ENCODE measurements around the gene GRIK5.
"Not testable (repeated sequence)": the region's sequence is repeated elsewhere in the genome, so short reads cannot be mapped to it uniquely, and the experiment has no call there.

GRIK5 gene

DNA sequence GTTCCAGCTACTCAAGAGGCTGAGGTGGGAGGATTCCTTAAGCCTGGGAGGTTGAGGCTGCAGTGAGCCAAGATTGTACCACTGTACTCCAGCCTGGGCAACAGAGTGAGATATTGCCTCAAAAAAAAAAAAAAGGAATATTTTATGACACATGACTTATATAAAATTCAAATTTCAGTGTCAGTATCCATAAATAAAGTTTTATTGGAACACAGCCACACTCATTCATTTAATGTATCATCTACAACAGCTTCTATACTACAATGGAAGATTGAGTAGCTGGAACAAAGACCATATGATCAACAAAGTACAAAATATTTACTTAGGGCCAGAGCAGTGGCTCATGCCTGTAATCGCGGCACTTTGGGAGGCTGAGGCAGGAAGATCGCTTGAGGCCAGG lies 57.3 kb downstream of the GRIK5 start:
- H3K9me3 ChIP-seq (ENCODE audit: control insufficient read depth, low read length); H3K79me1 ChIP-seq (replicated peaks; ENCODE audit: low read length, poor library complexity, severe bottlenecking); H3K9ac ChIP-seq (ENCODE audit: low read length); H3K18ac ChIP-seq (ENCODE audit: low read depth in 1 of 2, low read length in 2 of 2); H2BK120ac ChIP-seq (ENCODE audit: low read depth, low read length); H3K27ac ChIP-seq (ENCODE audit: low read length, poor library complexity, severe bottlenecking); H3K4me1 ChIP-seq (ENCODE audit: control insufficient read depth, insufficient read depth, low read depth, low read length); H3K4me3 ChIP-seq (ENCODE audit: insufficient read depth in 1 of 2, low read depth in 1 of 2, low read length in 2 of 2); H4K8ac ChIP-seq (ENCODE audit: low read length); H3K4ac ChIP-seq (ENCODE audit: low read depth in 1 of 2, low read length in 2 of 2); H2BK15ac ChIP-seq (ENCODE audit: low read depth, poor library complexity, severe bottlenecking); H3K23ac ChIP-seq (ENCODE audit: low read length in 2 of 2); H3K4me2 ChIP-seq (ENCODE audit: low read length, poor library complexity, severe bottlenecking); DNase-seq; H2BK5ac ChIP-seq (ENCODE audit: low read depth, low read length, poor library complexity, severe bottlenecking); H2AK5ac ChIP-seq (ENCODE audit: low read length, severe bottlenecking); H2BK12ac ChIP-seq (ENCODE audit: low read length in 2 of 2); H3K14ac ChIP-seq (ENCODE audit: low read length in 2 of 2); H2AFZ ChIP-seq (ENCODE audit: low read depth, low read length); H3K36me3 ChIP-seq (ENCODE audit: control insufficient read depth in 1 of 2, insufficient read depth in 2 of 2, low read depth in 1 of 2, low read length in 2 of 2); H4K91ac ChIP-seq (ENCODE audit: low read length); H3K27me3 ChIP-seq (ENCODE audit: control insufficient read depth in 1 of 2, insufficient read depth in 1 of 2, low read length in 2 of 2): not testable (repeated sequence)
- WGBS = 95% methylated on average over 3 of the region's 3 CpGs

DNA sequence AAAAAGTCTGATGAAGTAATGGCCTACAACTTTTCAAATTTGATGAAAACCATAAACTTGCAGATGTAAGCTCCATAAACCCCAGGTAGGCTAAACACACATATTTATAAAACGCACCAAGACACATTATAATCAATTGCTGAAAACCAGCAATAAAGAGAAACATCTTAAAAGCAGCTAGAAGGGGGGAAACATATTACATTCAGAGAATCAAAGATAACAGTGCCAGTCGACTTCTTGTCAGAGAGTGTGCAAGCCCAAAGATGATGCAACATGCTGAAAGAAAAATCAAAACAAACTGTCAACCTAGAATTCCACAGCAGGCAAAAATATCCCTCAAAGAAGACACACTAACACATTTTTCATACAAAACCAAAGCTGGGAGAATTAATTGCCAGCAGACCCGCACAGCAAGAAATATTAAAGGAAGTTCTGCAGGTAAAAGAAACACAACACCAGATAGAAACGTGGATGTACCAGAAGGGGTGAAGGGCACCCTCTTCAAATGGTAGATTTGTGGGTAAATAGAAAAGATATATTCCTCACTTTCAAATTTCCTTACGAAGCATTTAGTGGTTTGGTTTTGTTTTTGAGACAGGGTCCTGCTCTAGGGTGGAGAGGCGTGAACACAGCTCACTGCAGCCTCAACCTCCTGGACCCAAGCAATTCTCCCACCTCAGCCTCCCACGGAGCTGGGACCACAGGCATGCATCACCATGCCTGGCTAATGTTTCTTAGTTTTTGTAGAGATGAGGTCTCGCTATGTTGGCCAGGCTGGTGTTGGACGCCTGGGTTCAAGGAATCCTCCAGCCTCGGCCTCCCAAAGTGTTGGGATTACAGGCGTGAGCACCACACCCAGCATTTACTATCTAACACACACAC lies 59.5 kb downstream of the GRIK5 start:
- peak overlapping the region; percentile 7 for H4K91ac ChIP-seq (ENCODE audit: low read length)
- no peak overlapping the region for H3K27ac ChIP-seq (ENCODE audit: low read length, poor library complexity, severe bottlenecking)
- no peaks in the 10 kb centered on the region for H3K79me1 ChIP-seq (replicated peaks; ENCODE audit: low read length, poor library complexity, severe bottlenecking)
- WGBS = 77% methylated on average over 6 of the region's 11 CpGs
- H3K4me3 ChIP-seq (ENCODE audit: insufficient read depth in 1 of 2, low read depth in 1 of 2, low read length in 2 of 2) = no peak overlapping the region
- DNase-seq = peak; percentile 27
- no peak overlapping the region for H2BK12ac ChIP-seq (ENCODE audit: low read length in 2 of 2)
- H3K27me3 ChIP-seq (ENCODE audit: control insufficient read depth in 1 of 2, insufficient read depth in 1 of 2, low read length in 2 of 2) = peaks cover 12 to 16% of the 10 kb centered on the region in 2 experiments
- peak overlapping the region; percentile 60 for H4K8ac ChIP-seq (ENCODE audit: low read length)
- H2BK120ac ChIP-seq (ENCODE audit: low read depth, low read length) = no peak overlapping the region
- no peak overlapping the region for H2BK5ac ChIP-seq (ENCODE audit: low read depth, low read length, poor library complexity, severe bottlenecking)
- peak overlapping the region in 1 of 2 experiments; percentile 11 for H3K18ac ChIP-seq (ENCODE audit: low read depth in 1 of 2, low read length in 2 of 2)
- H3K14ac ChIP-seq (ENCODE audit: low read length in 2 of 2) = no peak overlapping the region
- H2AK5ac ChIP-seq (ENCODE audit: low read length, severe bottlenecking) = no peak overlapping the region
- H3K4ac ChIP-seq (ENCODE audit: low read depth in 1 of 2, low read length in 2 of 2) = no peak overlapping the region
- no peak overlapping the region for H3K23ac ChIP-seq (ENCODE audit: low read length in 2 of 2)
- H3K36me3 ChIP-seq (ENCODE audit: control insufficient read depth in 1 of 2, insufficient read depth in 2 of 2, low read depth in 1 of 2, low read length in 2 of 2) = no peaks in the 10 kb centered on the region
- H3K9ac ChIP-seq (ENCODE audit: low read length) = no peak overlapping the region
- no peaks in the 10 kb centered on the region for H3K4me1 ChIP-seq (ENCODE audit: control insufficient read depth, insufficient read depth, low read depth, low read length)
- H2AFZ ChIP-seq (ENCODE audit: low read depth, low read length) = no peak overlapping the region
- H2BK15ac ChIP-seq (ENCODE audit: low read depth, poor library complexity, severe bottlenecking) = no peak overlapping the region
- H3K9me3 ChIP-seq (ENCODE audit: control insufficient read depth, low read length) = no peaks in the 10 kb centered on the region
- no peak overlapping the region for H3K4me2 ChIP-seq (ENCODE audit: low read length, poor library complexity, severe bottlenecking)

DNA sequence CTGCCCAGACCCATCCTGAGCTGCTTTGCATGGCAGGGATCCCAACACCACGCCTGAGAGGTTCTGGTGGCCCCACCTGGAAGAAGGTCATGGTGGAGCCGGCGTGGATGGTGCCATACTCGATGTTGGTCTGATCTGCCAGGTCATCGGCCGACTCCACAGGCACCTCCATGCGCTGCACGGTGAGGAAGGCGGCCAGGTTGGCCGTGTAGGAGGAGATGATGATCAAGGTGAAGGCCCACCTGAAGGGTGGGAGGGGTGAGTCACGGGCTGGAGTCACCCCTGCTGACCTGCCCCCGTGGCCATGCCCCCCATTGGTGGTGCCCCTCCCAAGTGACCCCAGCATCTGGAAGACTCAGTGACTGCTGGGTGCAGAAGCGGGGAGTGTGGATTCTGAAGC lies 63.4 kb downstream of the GRIK5 start:
- no peak overlapping the region for H4K8ac ChIP-seq (ENCODE audit: low read length)
- no peak overlapping the region for H2BK5ac ChIP-seq (ENCODE audit: low read depth, low read length, poor library complexity, severe bottlenecking)
- WGBS = 76% methylated on average over 13 of the region's 13 CpGs
- H2AK5ac ChIP-seq (ENCODE audit: low read length, severe bottlenecking) = no peak overlapping the region
- H3K79me1 ChIP-seq (replicated peaks; ENCODE audit: low read length, poor library complexity, severe bottlenecking) = no peaks in the 10 kb centered on the region
- H2AFZ ChIP-seq (ENCODE audit: low read depth, low read length) = no peak overlapping the region
- H3K23ac ChIP-seq (ENCODE audit: low read length in 2 of 2) = no peak overlapping the region
- no peak overlapping the region for H2BK120ac ChIP-seq (ENCODE audit: low read depth, low read length)
- H2BK15ac ChIP-seq (ENCODE audit: low read depth, poor library complexity, severe bottlenecking) = no peak overlapping the region
- peaks cover 46 to 49% of the 10 kb centered on the region in 2 experiments for H3K27me3 ChIP-seq (ENCODE audit: control insufficient read depth in 1 of 2, insufficient read depth in 1 of 2, low read length in 2 of 2)
- no peaks in the 10 kb centered on the region for H3K9me3 ChIP-seq (ENCODE audit: control insufficient read depth, low read length)
- H3K4ac ChIP-seq (ENCODE audit: low read depth in 1 of 2, low read length in 2 of 2) = no peak overlapping the region
- H2BK12ac ChIP-seq (ENCODE audit: low read length in 2 of 2) = no peak overlapping the region
- H3K4me3 ChIP-seq (ENCODE audit: insufficient read depth in 1 of 2, low read depth in 1 of 2, low read length in 2 of 2) = no peak overlapping the region
- no peak overlapping the region for H3K4me2 ChIP-seq (ENCODE audit: low read length, poor library complexity, severe bottlenecking)
- H3K36me3 ChIP-seq (ENCODE audit: control insufficient read depth in 1 of 2, insufficient read depth in 2 of 2, low read depth in 1 of 2, low read length in 2 of 2) = no peaks in the 10 kb centered on the region
- no peak for DNase-seq
- H3K27ac ChIP-seq (ENCODE audit: low read length, poor library complexity, severe bottlenecking) = no peak overlapping the region
- H3K9ac ChIP-seq (ENCODE audit: low read length) = no peak overlapping the region
- H3K4me1 ChIP-seq (ENCODE audit: control insufficient read depth, insufficient read depth, low read depth, low read length) = no peaks in the 10 kb centered on the region
- no peak overlapping the region for H4K91ac ChIP-seq (ENCODE audit: low read length)
- no peak overlapping the region for H3K18ac ChIP-seq (ENCODE audit: low read depth in 1 of 2, low read length in 2 of 2)
- H3K14ac ChIP-seq (ENCODE audit: low read length in 2 of 2) = no peak overlapping the region

DNA sequence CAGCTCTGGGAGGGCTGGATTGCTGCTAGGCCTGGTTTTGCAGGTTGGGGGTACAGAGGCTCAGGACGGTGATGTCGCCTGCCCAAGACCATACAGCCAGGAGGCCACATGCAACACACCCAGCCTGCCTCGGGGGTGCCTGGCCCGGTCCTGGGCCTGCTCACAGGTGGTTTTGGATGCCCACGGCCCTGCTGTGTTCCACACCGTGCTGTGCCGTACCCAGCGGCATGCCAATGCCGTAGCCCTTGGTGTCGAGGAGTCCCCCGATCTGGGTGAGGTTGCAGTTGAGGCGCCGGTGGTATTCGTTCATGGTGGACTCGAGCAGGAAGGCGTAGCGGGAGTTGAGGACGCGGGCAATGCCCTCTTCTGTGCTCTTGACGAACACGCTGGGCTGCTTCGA lies 64.5 kb downstream of the GRIK5 start:
- Histone ChIP-seq H3K27me3 (ENCODE audit: control insufficient read depth in 1 of 2, insufficient read depth in 1 of 2, low read length in 2 of 2) (peaks cover 56 to 59% of the 10 kb centered on the region in 2 experiments), H3K14ac (ENCODE audit: low read length in 2 of 2) (no peak overlapping the region), H3K18ac (ENCODE audit: low read depth in 1 of 2, low read length in 2 of 2) (no peak overlapping the region), H2BK5ac (ENCODE audit: low read depth, low read length, poor library complexity, severe bottlenecking) (no peak overlapping the region), H2AFZ (ENCODE audit: low read depth, low read length) (no peak overlapping the region), H3K9me3 (ENCODE audit: control insufficient read depth, low read length) (no peaks in the 10 kb centered on the region), H3K27ac (ENCODE audit: low read length, poor library complexity, severe bottlenecking) (no peak overlapping the region), H3K4me1 (ENCODE audit: control insufficient read depth, insufficient read depth, low read depth, low read length) (no peaks in the 10 kb centered on the region), H4K91ac (ENCODE audit: low read length) (no peak overlapping the region), H2BK120ac (ENCODE audit: low read depth, low read length) (no peak overlapping the region), H4K8ac (ENCODE audit: low read length) (no peak overlapping the region), H3K4me3 (ENCODE audit: insufficient read depth in 1 of 2, low read depth in 1 of 2, low read length in 2 of 2) (no peak overlapping the region), H2BK15ac (ENCODE audit: low read depth, poor library complexity, severe bottlenecking) (no peak overlapping the region), H3K23ac (ENCODE audit: low read length in 2 of 2) (no peak overlapping the region), H2BK12ac (ENCODE audit: low read length in 2 of 2) (no peak overlapping the region), H3K9ac (ENCODE audit: low read length) (no peak overlapping the region), H3K36me3 (ENCODE audit: control insufficient read depth in 1 of 2, insufficient read depth in 2 of 2, low read depth in 1 of 2, low read length in 2 of 2) (no peaks in the 10 kb centered on the region), H2AK5ac (ENCODE audit: low read length, severe bottlenecking) (no peak overlapping the region), H3K79me1 (replicated peaks; ENCODE audit: low read length, poor library complexity, severe bottlenecking) (no peaks in the 10 kb centered on the region), H3K4ac (ENCODE audit: low read depth in 1 of 2, low read length in 2 of 2) (no peak overlapping the region), H3K4me2 (ENCODE audit: low read length, poor library complexity, severe bottlenecking) (no peak overlapping the region)
- 86% methylated on average over 21 of the region's 22 CpGs for WGBS
- DNase-seq = no peak

Measured in mesenchymal stem cell (in vitro differentiated cells and primary cell).